Coronary artery (tissue), 2 donors: ENCODE data around the gene VGLL4.
"Not testable (repeated sequence)": the region's sequence is repeated elsewhere in the genome, so short reads cannot be mapped to it uniquely, and the experiment has no call there.

Experiments used
- DNase-seq: peaks from one replicate; pipeline ENCODE4 v3.0.0-alpha.2; 2017; ENCODE audit warnings: low spot score
- H3K27ac ChIP-seq, 2 donors: fragments of 200-600 bp; sonication (generic); one replicate each; pipeline ENCODE4 v1.5.1; 2016 to 2019
- H3K4me3 ChIP-seq: fragments of 200-600 bp; sonication (generic); 2 replicates; pipeline ENCODE4 v1.5.1; 2016; ENCODE audit warnings: mild to moderate bottlenecking, moderate library complexity
- TF ChIP-seq, protein P1 (sequence below): fragments of 200-600 bp; sonication (generic); IDR thresholded peaks from one replicate; pipeline ENCODE4 v1.5.1; 2019; ENCODE audit warnings: antibody characterized with exemption

The VGLL4 gene

GRCh38 chr3:11522953-11523571 is 120.7 kb downstream of the VGLL4 start:
- peak; percentile 31 for DNase-seq

DNA sequence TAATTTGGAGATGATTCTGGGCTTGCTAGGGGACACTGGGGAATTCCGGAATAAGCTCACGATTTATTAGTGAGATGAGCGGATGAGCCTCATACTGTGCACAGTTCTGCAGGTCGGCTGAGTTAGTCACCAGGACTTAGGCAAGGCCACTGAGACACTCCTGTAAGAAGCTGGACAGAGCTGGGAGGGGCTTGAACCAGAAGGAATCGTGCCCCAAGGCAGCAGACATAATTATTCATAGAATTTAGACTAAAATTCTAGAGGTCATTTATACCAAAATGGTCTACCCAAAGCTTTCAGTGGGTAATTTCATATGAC is 121.4 kb downstream of the VGLL4 start:
- DNase-seq, result peak; percentile 31
- Histone ChIP-seq H3K27ac (peak overlapping the region in 1 of 2 donors; percentile 71), H3K4me3 (no peak overlapping the region)
- TF ChIP-seq, protein P1, sequence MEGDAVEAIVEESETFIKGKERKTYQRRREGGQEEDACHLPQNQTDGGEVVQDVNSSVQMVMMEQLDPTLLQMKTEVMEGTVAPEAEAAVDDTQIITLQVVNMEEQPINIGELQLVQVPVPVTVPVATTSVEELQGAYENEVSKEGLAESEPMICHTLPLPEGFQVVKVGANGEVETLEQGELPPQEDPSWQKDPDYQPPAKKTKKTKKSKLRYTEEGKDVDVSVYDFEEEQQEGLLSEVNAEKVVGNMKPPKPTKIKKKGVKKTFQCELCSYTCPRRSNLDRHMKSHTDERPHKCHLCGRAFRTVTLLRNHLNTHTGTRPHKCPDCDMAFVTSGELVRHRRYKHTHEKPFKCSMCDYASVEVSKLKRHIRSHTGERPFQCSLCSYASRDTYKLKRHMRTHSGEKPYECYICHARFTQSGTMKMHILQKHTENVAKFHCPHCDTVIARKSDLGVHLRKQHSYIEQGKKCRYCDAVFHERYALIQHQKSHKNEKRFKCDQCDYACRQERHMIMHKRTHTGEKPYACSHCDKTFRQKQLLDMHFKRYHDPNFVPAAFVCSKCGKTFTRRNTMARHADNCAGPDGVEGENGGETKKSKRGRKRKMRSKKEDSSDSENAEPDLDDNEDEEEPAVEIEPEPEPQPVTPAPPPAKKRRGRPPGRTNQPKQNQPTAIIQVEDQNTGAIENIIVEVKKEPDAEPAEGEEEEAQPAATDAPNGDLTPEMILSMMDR, result no peak

More at GRCh38 chr3:11522953-11523571, 120.7 kb downstream of the VGLL4 start:
- TF ChIP-seq, protein P1, result no peak
- H3K4me3 ChIP-seq, result no peak overlapping the region
- H3K27ac ChIP-seq, result peak overlapping the region; percentile 52 to 71

DNA sequence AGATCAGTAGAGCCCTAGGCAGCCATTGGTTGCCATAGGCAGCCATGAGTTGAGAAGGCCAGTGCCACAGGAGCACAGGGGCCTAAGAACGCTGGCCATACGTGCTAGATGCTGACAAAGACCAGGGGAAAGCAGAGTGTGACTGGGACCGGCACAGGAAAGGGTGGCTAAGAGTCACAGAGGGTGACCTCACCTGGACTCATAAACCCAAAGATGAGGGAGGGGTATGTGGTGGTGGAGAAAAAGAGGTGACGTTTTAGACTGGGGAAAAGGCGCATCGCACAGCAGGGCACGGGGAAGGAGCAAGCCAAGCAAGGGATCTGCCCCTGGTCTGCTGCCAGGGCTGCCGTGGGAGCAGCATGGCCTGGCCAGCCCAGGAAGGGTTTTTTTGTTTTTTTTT is 122.5 kb downstream of the VGLL4 start:
- TF ChIP-seq, protein P1, result no peak
- no peak overlapping the region for H3K27ac ChIP-seq
- no peak overlapping the region for H3K4me3 ChIP-seq
- no peak for DNase-seq

DNA sequence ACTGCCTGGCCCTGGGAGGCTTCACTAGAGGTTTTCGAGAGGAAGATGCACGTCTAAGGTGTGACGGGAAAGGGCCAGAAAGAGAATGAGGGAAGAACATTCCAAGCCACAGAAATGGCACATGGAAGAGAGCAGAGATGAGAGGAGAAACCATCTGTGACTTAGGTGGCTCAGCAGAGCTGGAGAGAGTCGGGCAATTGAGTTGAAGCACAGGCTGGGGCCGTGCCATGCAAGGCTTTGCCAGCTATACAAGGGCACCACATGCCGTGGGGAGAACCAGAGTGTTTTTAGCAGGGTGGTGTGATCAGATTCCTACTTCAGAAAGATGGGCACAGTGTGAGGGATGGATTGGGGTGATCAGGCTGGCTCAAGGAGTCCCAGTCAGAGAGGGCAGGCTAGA is 126.1 kb downstream of the VGLL4 start:
- Histone ChIP-seq H3K27ac (no peak overlapping the region), H3K4me3 (no peak overlapping the region)
- TF ChIP-seq, protein P1, result no peak
- no peak for DNase-seq

DNA sequence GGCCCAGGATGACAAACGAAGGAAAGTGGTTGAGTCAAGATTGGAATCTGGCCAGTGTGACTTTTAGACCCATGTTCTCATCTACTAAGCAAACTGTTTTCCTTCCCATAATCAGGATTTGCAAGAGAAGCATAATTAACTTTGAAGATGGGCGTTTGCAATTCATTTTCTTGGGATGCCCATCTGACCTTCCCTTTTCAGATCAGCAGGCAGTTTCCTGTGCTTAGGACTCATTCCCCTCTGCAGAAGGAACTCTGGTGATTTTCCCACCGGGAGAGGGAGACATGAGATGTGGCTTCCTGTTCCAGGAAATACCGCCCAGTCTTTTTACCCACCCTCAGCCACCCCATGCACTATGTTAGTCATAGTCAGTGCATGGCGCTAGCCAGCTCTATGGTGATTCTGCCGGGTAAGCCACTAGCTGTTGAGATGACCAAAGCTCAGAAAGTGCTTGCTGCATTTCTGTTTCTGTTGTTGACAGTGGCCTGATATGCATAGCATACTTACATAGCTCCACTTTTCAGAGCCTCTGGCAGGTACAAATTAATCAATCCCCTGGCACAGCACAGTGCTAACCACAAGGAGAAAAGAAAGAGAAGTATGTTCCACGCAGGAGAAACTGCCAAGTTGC is 129.4 kb downstream of the VGLL4 start:
- TF ChIP-seq, protein P1, result no peak
- Histone ChIP-seq H3K4me3 (no peak overlapping the region), H3K27ac (peak overlapping the region; percentile 17 to 79)
- DNase-seq, result no peak

DNA sequence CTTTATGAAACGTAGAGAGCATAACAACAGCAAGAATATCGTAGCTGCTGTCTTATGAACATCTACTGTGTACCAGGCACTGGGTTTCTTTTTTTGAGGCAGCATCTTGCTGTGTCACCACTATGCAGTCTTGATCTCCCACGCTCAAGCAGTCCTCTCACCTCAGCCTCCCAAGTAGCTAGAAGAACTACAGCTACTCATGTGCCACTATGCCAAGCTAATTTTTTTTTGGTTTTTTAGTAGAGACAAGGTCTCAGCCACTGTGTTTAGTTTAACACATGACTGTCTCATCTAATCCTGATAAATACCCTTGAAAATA is 129.9 kb downstream of the VGLL4 start:
- no peak overlapping the region for H3K4me3 ChIP-seq
- DNase-seq, result no peak
- TF ChIP-seq, protein P1, result no peak
- H3K27ac ChIP-seq, result peak overlapping the region; percentile 17 to 79

GRCh38 chr3:11513125-11513816 is 130.4 kb downstream of the VGLL4 start:
- not testable (repeated sequence) for H3K4me3 ChIP-seq, DNase-seq
- peak overlapping the region; percentile 17 to 79 for H3K27ac ChIP-seq

GRCh38 chr3:11511606-11512005 is 132.1 kb downstream of the VGLL4 start:
- not testable (repeated sequence) for DNase-seq, H3K4me3 ChIP-seq, H3K27ac ChIP-seq
